GM12878 (cell line): ENCODE measurements around the gene CPT2. TPM values are rescaled to one million over a fixed set of nuclear protein-coding genes. Genes with fewer than 3 reads are reported as not detected.

Source experiments
- ATAC-seq: fragments of 200-7000 bp; cut with Tn5 transposase; 3 replicates; pipeline ENCODE4 v1.9.1; 2020; ENCODE audit warnings: mild to moderate bottlenecking, moderate library complexity
- BruUV-seq: library from RNA; stranded (reverse); fragments of 400-500 nt; replicated peaks from 2 replicates; lab custom pipeline; 2021; lab: Mats Ljungman, UMichigan
- CTCF ChIA-PET: fragments of 300-600 bp; sonication (Branson Sonifier 250); formaldehyde crosslinking; extraction: SDS; loops from one replicate; lab custom pipeline; 2021; ENCODE audit warnings: inconsistent platforms; lab: Yijun Ruan, JAX
- POLR2A ChIA-PET: fragments of 350-600 bp; formaldehyde crosslinking; extraction: SDS; loops from one replicate; lab custom pipeline; 2021; ENCODE audit warnings: inconsistent platforms; lab: Charles Lee
- RAD21 ChIA-PET: fragments of 300-600 bp; sonication (Branson Sonifier 250); formaldehyde crosslinking; loops from one replicate; lab custom pipeline; 2023; ENCODE audit warnings: antibody characterized with exemption; ENCODE audit not compliant: unreplicated experiment; lab: Charles Lee
- SMC1A ChIA-PET: fragments of 300-600 bp; sonication (Branson Sonifier 250); formaldehyde crosslinking; loops from one replicate; lab custom pipeline; 2023; ENCODE audit not compliant: unreplicated experiment, uncharacterized antibody; lab: Charles Lee
- DNase-seq: peaks from one replicate; pipeline ENCODE4 v3.0.0-alpha.2; 2011; ENCODE audit warnings: low read depth, low spot score
- FAIRE-seq: peaks from 3 replicates; lab custom pipeline; 2011; peaks lifted over from hg19 to GRCh38; lab: Jason Lieb, UNC
- H2AFZ ChIP-seq: 2 replicates; pipeline ENCODE4 v1.6.0; 2011; ENCODE audit warnings: low read depth, low read length, control low read depth; ENCODE audit not compliant: control insufficient read depth
- H3K27ac ChIP-seq: 2 replicates; pipeline ENCODE4 v1.5.1; 2011; ENCODE audit warnings: control low read depth; ENCODE audit not compliant: control insufficient read depth, insufficient read depth
- H3K27me3 ChIP-seq, 2 experiments: replicated peaks in 1 of 2; 2 replicates each; pipeline versions ENCODE4 v1.6.0 to v1.6.1; 2011; ENCODE audit warnings: low read length in 1 of 2; ENCODE audit not compliant: control insufficient read depth in 2 of 2, insufficient read depth in 2 of 2
- H3K36me3 ChIP-seq, 2 experiments: 2 replicates each; pipeline ENCODE4 v1.5.1; 2011; ENCODE audit warnings: low read length in 1 of 2; ENCODE audit not compliant: control insufficient read depth in 2 of 2, insufficient read depth in 2 of 2
- H3K4me1 ChIP-seq: 2 replicates; pipeline ENCODE4 v1.6.1; 2011; ENCODE audit warnings: mild to moderate bottlenecking, low read length, moderate library complexity, mixed read lengths; ENCODE audit not compliant: control insufficient read depth, insufficient read depth
- H3K4me2 ChIP-seq: 2 replicates; pipeline ENCODE4 v1.6.0; 2011; ENCODE audit warnings: control low read depth; ENCODE audit not compliant: control insufficient read depth, insufficient read depth
- H3K4me3 ChIP-seq: fragments of 200-600 bp; sonication (generic); 2 replicates; pipeline ENCODE4 v1.5.1; 2016
- H3K79me2 ChIP-seq: 2 replicates; pipeline ENCODE4 v1.6.0; 2011; ENCODE audit warnings: low read length; ENCODE audit not compliant: control insufficient read depth, insufficient read depth
- H3K9ac ChIP-seq: 2 replicates; pipeline ENCODE4 v1.8.0; 2011; ENCODE audit warnings: low read length, control low read depth, mixed read lengths; ENCODE audit not compliant: control insufficient read depth, insufficient read depth
- H3K9me3 ChIP-seq: replicated peaks from 3 replicates; pipeline ENCODE4 v1.5.1; 2011; ENCODE audit warnings: mild to moderate bottlenecking, low read length; ENCODE audit not compliant: control insufficient read depth, insufficient read depth
- H4K20me1 ChIP-seq: 2 replicates; pipeline ENCODE4 v1.6.0; 2011; ENCODE audit not compliant: control insufficient read depth, insufficient read depth
- BCL3 ChIP-seq: IDR thresholded peaks from 2 replicates; pipeline ENCODE4 v1.6.1; 2011; ENCODE audit warnings: borderline replicate concordance, low read depth, mild to moderate bottlenecking, moderate library complexity, low read length; ENCODE audit not compliant: insufficient read depth, poor library complexity, severe bottlenecking
- CBFB ChIP-seq: IDR thresholded peaks from 2 replicates; pipeline ENCODE4 v1.6.1; 2016; ENCODE audit warnings: antibody characterized with exemption, low read depth
- CEBPB ChIP-seq, 2 experiments: fragments of 150-350 bp in 1 of 2; IDR thresholded peaks; 2 replicates each; pipeline ENCODE4 v1.6.1; 2012 to 2014; ENCODE audit warnings: low read depth in 2 of 2, low read length in 2 of 2, borderline replicate concordance in 1 of 2, inconsistent platforms in 1 of 2
- CEBPZ ChIP-seq: fragments of 150-350 bp; IDR thresholded peaks from 2 replicates; pipeline ENCODE4 v1.6.1; 2016; ENCODE audit warnings: low read depth, low read length
- EZH2 ChIP-seq: IDR thresholded peaks from 2 replicates; pipeline ENCODE4 v1.6.1; 2012; ENCODE audit warnings: low read depth, mild to moderate bottlenecking, control low read depth, inconsistent platforms, low read length, borderline replicate concordance; ENCODE audit not compliant: control insufficient read depth
- HDGF ChIP-seq: fragments of 450-650 bp; IDR thresholded peaks from 2 replicates; pipeline ENCODE4 v1.6.1; 2016; ENCODE audit warnings: antibody characterized with exemption
- JUND ChIP-seq: IDR thresholded peaks from 2 replicates; pipeline ENCODE4 v1.6.1; 2012; ENCODE audit warnings: low read depth, mild to moderate bottlenecking, low read length, improper control_type of control experiment, moderate library complexity
- PBX3 ChIP-seq: IDR thresholded peaks from 2 replicates; pipeline ENCODE4 v1.6.1; 2011; ENCODE audit warnings: mild to moderate bottlenecking, low read depth, low read length, moderate library complexity; ENCODE audit not compliant: insufficient replicate concordance
- SIN3A ChIP-seq: IDR thresholded peaks from 2 replicates; pipeline ENCODE4 v1.6.1; 2012; ENCODE audit warnings: low read depth, low read length, improper control_type of control experiment
- SUPT20H ChIP-seq: IDR thresholded peaks from 2 replicates; pipeline ENCODE4 v1.6.1; 2011; ENCODE audit warnings: low read depth, mild to moderate bottlenecking, low read length, moderate library complexity, borderline replicate concordance; ENCODE audit not compliant: control insufficient read depth
- YY1 ChIP-seq: IDR thresholded peaks from 2 replicates; pipeline ENCODE4 v1.6.1; 2011; ENCODE audit warnings: low read depth, mild to moderate bottlenecking, low read length
- WGBS: methylation state at CpG from one replicate; pipeline ENCODE4 v1.1.6; 2016; ENCODE audit warnings: low lambda C conversion rate; ENCODE audit not compliant: insufficient replicate concordance, insufficient coverage; ENCODE audit errors: missing lambda C conversion rate; 5-methylcytosine and 5-hydroxymethylcytosine counted together
- in situ Hi-C: fragments of 300-500 bp; cut with MboI; formaldehyde crosslinking; loops from 9 replicates; pipeline ENCODE4 v1.14.3; 2018; ENCODE audit warnings: mixed read lengths
- intact Hi-C: fragments of 100-400 bp; cut with micrococcal nuclease; formaldehyde crosslinking; loops from one replicate; pipeline ENCODE4 v1.14.2; 2022; ENCODE audit not compliant: unreplicated experiment
- polyA plus RNA-seq, 11 experiments: library from polyadenylated mRNA; depleted of rRNA in 4 of 11; unstranded in 6 of 11; stranded (reverse) in 5 of 11; fragments of >200 nt; fragmentation: Nextera tagmentation in 4 of 11; fragmentation: Illumina TruSeq in 1 of 11; extraction: Ambion mirVana in 4 of 11; extraction: Trizol in 1 of 11; gene quantifications; 1 replicate in 1 of 11; 2 replicates in 10 of 11; pipeline versions ENCODE4 v1.2.1 to v1.2.3, GENCODE V29; 2011 to 2016; ENCODE audit warnings: inconsistent platforms in 2 of 11, missing spikeins in 2 of 11, low read depth in 1 of 11
- total RNA-seq, 4 experiments: library from RNA; depleted of rRNA in 3 of 4; stranded (reverse); fragments of >200 nt in 3 of 4; fragmentation: Illumina TruSeq in 1 of 4; extraction: Trizol in 1 of 4; gene quantifications; 2 replicates each; pipeline versions ENCODE4 v1.2.1 to v1.2.3, GENCODE V29; 2013 to 2021
- TF ChIP-seq, protein P1 (sequence below): fragments of 450-650 bp; IDR thresholded peaks from 2 replicates; pipeline ENCODE4 v1.6.1; 2017; ENCODE audit warnings: mild to moderate bottlenecking, low read depth, inconsistent platforms; ENCODE audit not compliant: poor library complexity, severe bottlenecking

The CPT2 gene
- total and polyA plus RNA-seq, 10 of the 15 experiments (the other 5 are each of a cell fraction or from before 2014, with no cell fraction given) = 10.1 to 36.2 (median 26.3) TPM

GRCh38 chr1:53186533-53186932 is 10.1 kb upstream of the CPT2 start:
- Histone ChIP-seq H3K27ac (no peak overlapping the region), H3K79me2 (no peaks in the 10 kb centered on the region), H3K36me3 (no peaks in the 10 kb centered on the region), H3K9me3 (no peaks in the 10 kb centered on the region; the same call in 2 of the 3 replicates), H3K4me2 (no peak overlapping the region), H3K4me1 (no peaks in the 10 kb centered on the region), H3K4me3 (no peak overlapping the region), H3K9ac (no peak overlapping the region), H3K27me3 (no peaks in the 10 kb centered on the region; a peak in 2 of 4 replicates), H4K20me1 (no peaks in the 10 kb centered on the region), H2AFZ (no peak overlapping the region)
- in situ Hi-C loops = loop anchor here (5.0 to 25.0 kb wide), 2 partner anchors 274 to 484 kb away; partner anchors contain the start of gene ECHDC2
- CTCF ChIA-PET = interaction anchor here (0.9 to 2.0 kb wide), 8 partner anchors 9 to 265 kb away, joined by 3 to 8 read pairs (median 4); partner anchors contain the start of gene ECHDC2
- intact Hi-C loops = no loop called here
- DNase-seq = no peak
- 22% methylated on average over 3 of the region's 3 CpGs for WGBS
- no TSS peak for BruUV-seq
- RAD21 ChIA-PET = no interaction called here
- POLR2A ChIA-PET = interaction anchor here (0.6 kb wide), 1 partner anchor 26 kb away, joined by 4 read pairs; no protein-coding TSS in a partner anchor
- SMC1A ChIA-PET = interaction anchor here (1.0 to 1.4 kb wide), 3 partner anchors 15 to 344 kb away, joined by 3 read pairs; partner anchors contain the start of gene ZYG11A
- FAIRE-seq = no peak
- no peak for ATAC-seq
- TF ChIP-seq BCL3 = no peak
- TF ChIP-seq, protein P1, sequence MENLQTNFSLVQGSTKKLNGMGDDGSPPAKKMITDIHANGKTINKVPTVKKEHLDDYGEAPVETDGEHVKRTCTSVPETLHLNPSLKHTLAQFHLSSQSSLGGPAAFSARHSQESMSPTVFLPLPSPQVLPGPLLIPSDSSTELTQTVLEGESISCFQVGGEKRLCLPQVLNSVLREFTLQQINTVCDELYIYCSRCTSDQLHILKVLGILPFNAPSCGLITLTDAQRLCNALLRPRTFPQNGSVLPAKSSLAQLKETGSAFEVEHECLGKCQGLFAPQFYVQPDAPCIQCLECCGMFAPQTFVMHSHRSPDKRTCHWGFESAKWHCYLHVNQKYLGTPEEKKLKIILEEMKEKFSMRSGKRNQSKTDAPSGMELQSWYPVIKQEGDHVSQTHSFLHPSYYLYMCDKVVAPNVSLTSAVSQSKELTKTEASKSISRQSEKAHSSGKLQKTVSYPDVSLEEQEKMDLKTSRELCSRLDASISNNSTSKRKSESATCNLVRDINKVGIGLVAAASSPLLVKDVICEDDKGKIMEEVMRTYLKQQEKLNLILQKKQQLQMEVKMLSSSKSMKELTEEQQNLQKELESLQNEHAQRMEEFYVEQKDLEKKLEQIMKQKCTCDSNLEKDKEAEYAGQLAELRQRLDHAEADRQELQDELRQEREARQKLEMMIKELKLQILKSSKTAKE = no peak
- no peak for TF ChIP-seq CEBPB (IDR thresholded peaks at IDR 0.05; ENCODE audit: borderline replicate concordance in 1 of 2, low read depth in 2 of 2, low read length in 2 of 2)
- TF ChIP-seq PBX3 = no peak
- TF ChIP-seq CBFB = no peak
- no peak for TF ChIP-seq EZH2
- no peak for TF ChIP-seq SUPT20H
- TF ChIP-seq SIN3A = no peak
- no peak for TF ChIP-seq CEBPZ
- TF ChIP-seq YY1 = no peak
- TF ChIP-seq HDGF = no peak
- no peak for TF ChIP-seq JUND
